ENCODE results near the gene SMARCD1. TPM values are rescaled to one million over a fixed set of nuclear protein-coding genes. Genes with fewer than 3 reads are reported as not detected.

Gene SMARCD1
- total RNA-seq, 6 donors from 2014 or later, result 44.6 to 76.2 (median 51.0) TPM

DNA sequence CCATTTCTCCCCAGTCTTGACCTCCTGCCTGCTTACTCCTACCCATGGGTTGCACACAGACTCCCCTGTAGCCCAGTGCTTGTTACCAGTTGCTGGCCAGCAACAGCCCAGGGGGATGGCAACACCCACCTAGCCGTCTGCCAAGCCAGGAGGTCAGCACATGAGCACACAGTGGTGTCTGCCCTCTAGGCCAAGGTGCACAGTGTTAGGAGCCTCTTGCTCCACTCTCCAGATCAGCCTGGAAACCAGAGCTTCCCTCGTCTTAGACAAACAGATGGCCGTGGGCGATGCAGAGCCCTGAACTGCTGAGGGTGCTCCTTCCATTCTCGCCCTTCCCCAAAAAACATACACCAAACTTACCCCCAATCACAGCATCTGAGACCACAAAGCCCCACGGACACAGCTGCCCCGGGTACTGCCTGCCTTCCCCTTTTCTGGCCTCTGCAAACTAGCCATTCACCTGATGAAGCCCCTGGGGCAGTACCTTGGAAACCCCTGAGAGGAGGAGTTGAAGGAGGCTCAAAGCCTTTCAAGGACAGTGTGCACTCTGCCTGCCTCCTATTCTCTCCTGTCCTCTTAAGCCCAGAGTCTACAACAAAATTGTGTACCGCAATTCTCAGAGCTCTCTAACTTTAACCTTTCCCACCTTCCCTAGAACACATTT is 17.6 kb downstream of the SMARCD1 start:
- no peak overlapping the region for H3K27ac ChIP-seq
- DNase-seq (no peak), ATAC-seq (ENCODE audit: low FRiP score in 2 of 2) (peak in 1 of 2 donors; percentile 42)

DNA sequence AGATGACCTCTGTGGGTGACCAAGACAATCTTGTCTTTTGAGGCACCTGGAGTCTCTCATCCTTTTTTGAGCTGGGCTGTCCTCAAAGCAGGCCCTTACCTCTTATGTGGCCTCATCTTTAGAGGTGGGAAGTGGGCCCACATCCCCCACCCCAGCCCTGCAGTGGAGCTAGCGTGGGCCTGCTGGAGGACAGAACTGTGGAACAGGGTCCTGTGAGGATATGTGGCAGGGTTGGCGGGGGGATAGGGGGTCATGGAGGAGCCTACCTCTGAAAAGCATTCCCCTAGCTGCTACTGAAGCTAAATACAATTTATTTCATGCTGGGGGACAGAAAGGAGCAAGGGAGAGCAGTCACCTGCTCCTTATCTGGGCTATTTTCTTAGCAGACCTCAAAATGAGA is 18.2 kb downstream of the SMARCD1 start:
- ATAC-seq (ENCODE audit: low FRiP score in 2 of 2), result no peak
- TF ChIP-seq POLR2A (IDR thresholded peaks at IDR 0.05) (no peak), POLR2AphosphoS5 (IDR thresholded peaks at IDR 0.05) (no peak), EP300 (IDR thresholded peaks at IDR 0.05) (no peak)
- TF ChIP-seq, protein P1, sequence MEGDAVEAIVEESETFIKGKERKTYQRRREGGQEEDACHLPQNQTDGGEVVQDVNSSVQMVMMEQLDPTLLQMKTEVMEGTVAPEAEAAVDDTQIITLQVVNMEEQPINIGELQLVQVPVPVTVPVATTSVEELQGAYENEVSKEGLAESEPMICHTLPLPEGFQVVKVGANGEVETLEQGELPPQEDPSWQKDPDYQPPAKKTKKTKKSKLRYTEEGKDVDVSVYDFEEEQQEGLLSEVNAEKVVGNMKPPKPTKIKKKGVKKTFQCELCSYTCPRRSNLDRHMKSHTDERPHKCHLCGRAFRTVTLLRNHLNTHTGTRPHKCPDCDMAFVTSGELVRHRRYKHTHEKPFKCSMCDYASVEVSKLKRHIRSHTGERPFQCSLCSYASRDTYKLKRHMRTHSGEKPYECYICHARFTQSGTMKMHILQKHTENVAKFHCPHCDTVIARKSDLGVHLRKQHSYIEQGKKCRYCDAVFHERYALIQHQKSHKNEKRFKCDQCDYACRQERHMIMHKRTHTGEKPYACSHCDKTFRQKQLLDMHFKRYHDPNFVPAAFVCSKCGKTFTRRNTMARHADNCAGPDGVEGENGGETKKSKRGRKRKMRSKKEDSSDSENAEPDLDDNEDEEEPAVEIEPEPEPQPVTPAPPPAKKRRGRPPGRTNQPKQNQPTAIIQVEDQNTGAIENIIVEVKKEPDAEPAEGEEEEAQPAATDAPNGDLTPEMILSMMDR (IDR thresholded peaks at IDR 0.05), result no peak
- peaks cover 8 to 15% (median 13%) of the 10 kb centered on the region in 4 donors for H3K4me1 ChIP-seq
- no peak for DNase-seq
- H3K27me3 ChIP-seq, result no peaks in the 10 kb centered on the region
- H3K27ac ChIP-seq, result peak overlapping the region in 1 of 4 donors; percentile 40
- WGBS, 2 donors, result 100% methylated on average over 2 of the region's 2 CpGs
- H3K36me3 ChIP-seq, result peaks cover 11 to 36% (median 21%) of the 10 kb centered on the region in 4 donors
- no peaks in the 10 kb centered on the region for H3K9me3 ChIP-seq
- H3K4me3 ChIP-seq, result no peak overlapping the region

More for the DNA sequence above, 17.6 kb downstream of the SMARCD1 start:
- peaks cover 8 to 15% (median 13%) of the 10 kb centered on the region in 4 donors for H3K4me1 ChIP-seq
- H3K9me3 ChIP-seq, result no peaks in the 10 kb centered on the region
- H3K4me3 ChIP-seq, result no peak overlapping the region
- 76 to 81% methylated on average over 7 to 8 of the region's 8 CpGs for WGBS, 2 donors
- H3K27me3 ChIP-seq, result no peaks in the 10 kb centered on the region
- H3K36me3 ChIP-seq, result peaks cover 16 to 42% (median 27%) of the 10 kb centered on the region in 4 donors
- TF ChIP-seq POLR2A (IDR thresholded peaks at IDR 0.05) (no peak), EP300 (IDR thresholded peaks at IDR 0.05) (no peak), POLR2AphosphoS5 (IDR thresholded peaks at IDR 0.05) (no peak)
- TF ChIP-seq, protein P1 (IDR thresholded peaks at IDR 0.05), result no peak

DNA sequence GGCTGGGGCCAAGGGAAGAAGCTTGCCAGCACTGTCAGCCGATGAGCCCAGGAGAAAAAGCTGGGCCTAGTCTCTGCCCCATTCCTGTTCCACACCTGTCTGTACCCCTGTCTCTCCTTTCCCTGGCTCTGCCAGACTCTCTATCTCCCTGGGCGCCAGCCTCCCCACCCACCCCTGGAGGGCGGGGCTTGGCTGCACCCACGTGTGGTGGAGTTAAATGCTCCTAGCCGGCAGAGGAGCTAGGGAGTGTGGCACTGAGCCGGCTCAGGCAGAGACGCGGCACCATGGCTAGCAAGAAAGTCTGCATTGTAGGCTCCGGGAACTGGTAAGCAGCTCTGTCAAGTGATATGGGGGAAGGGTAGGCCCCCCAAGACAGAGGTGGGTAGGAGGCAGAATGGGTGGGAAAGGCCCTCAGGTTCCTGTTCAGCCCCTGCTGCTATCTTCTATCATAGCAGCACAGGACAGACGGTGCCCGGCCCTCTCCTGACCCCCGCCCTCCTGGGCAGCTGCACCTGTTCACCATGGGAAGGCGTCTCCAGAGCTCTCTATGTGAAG is 18.7 kb downstream of the SMARCD1 start, which contains the start of gene GPD1:
TSS of gene GPD1 (plus strand) at position 242 of the 555 bp plus-strand sequence. CDS start at position 285, 43 bp downstream.
- Histone ChIP-seq H3K36me3 (peaks cover 8 to 31% (median 16%) of the 10 kb centered on the region in 4 donors), H3K27me3 (no peaks in the 10 kb centered on the region), H3K4me3 (peak within 1 kb of the TSS in 2 of 4 donors; percentile 20 to 23), H3K9me3 (no peaks in the 10 kb centered on the region), H3K4me1 (peaks cover 8 to 15% (median 13%) of the 10 kb centered on the region in 4 donors), H3K27ac (peak within 1 kb of the TSS in 1 of 4 donors; percentile 40)
- DNase-seq (peak; percentile 77 to 89), ATAC-seq (ENCODE audit: low FRiP score in 2 of 2) (peak; percentile 74 to 82)
- 32 to 35% methylated on average over 10 to 13 of the region's 13 CpGs for WGBS, 2 donors
- TF ChIP-seq POLR2AphosphoS5 (IDR thresholded peaks at IDR 0.05) (peak in 1 of 2 donors; percentile 47), POLR2A (IDR thresholded peaks at IDR 0.05) (peak in 1 of 4 donors; percentile 48), EP300 (IDR thresholded peaks at IDR 0.05) (no peak)
- TF ChIP-seq, protein P1 (IDR thresholded peaks at IDR 0.05), result no peak

DNA sequence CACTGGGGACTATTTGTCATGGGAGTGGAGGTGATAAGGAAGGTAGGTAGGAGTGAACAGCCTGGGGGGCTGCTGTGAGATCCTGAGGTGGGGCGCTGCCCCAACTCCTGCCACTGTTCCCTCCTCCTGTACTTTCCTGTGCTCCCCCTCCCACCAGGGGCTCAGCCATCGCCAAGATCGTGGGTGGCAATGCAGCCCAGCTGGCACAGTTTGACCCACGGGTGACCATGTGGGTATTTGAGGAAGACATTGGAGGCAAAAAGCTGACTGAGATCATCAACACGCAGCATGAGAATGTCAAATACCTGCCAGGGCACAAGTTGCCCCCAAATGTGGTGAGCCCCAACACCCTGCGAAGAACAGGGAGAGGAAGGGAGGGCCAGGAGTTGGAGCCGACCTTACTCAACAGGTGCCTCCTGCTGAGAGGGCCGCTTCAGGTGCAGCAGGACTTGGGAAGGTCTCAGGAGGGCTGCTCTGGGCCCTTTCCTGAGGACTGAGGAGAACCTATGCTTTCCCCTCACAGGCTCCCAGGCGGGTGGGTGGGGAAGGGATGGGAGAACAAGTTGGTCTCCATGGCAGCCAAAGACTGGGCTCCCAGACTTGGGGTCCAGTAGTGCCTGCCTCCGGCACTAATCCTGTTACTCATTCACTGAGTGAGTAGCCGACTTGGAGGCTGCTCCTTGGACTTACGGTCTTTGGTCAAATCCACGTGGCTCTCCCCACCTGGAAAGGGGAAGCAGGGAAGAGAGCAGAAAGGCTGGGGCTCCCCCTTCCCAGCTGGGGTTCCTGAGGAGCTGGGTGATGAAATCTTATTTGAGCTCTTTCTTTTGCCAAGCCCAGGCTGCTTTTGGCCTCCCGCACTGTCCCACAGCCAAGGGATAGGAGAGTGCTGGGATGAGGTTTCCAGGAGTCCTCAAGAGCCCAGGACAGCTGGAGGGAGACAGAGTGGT is 19.6 kb downstream of the SMARCD1 start:
- Histone ChIP-seq H3K4me3 (peak overlapping the region in 2 of 4 donors; percentile 20 to 23), H3K36me3 (peaks cover 0 to 23% (median 8%) of the 10 kb centered on the region in 4 donors), H3K9me3 (no peaks in the 10 kb centered on the region), H3K27ac (peak overlapping the region in 1 of 4 donors; percentile 40), H3K27me3 (no peaks in the 10 kb centered on the region), H3K4me1 (peaks cover 8 to 18% (median 17%) of the 10 kb centered on the region in 4 donors)
- 67 to 70% methylated on average over 10 to 14 of the region's 14 CpGs for WGBS, 2 donors
- ATAC-seq (ENCODE audit: low FRiP score in 2 of 2), result no peak
- no peak for DNase-seq
- no peak for TF ChIP-seq POLR2A (IDR thresholded peaks at IDR 0.05)
- TF ChIP-seq, protein P1 (IDR thresholded peaks at IDR 0.05), result no peak
- no peak for TF ChIP-seq POLR2AphosphoS5 (IDR thresholded peaks at IDR 0.05)
- TF ChIP-seq EP300 (IDR thresholded peaks at IDR 0.05), result no peak

All from upper lobe of left lung (tissue), 6 donors.